HG02943 (cell line): Measurements from ENCODE around the gene TRAF3IP1.
"Not testable (repeated sequence)": the region's sequence is repeated elsewhere in the genome, so short reads cannot be mapped to it uniquely, and the experiment has no call there.

Experiments
- ATAC-seq: cut with Tn5 transposase; IDR thresholded peaks from one replicate; pipeline ENCODE4 v1.9.1; 2021; ENCODE audit warnings: mild to moderate bottlenecking, low read depth, moderate library complexity; ENCODE audit not compliant: unreplicated experiment

The TRAF3IP1 gene

DNA sequence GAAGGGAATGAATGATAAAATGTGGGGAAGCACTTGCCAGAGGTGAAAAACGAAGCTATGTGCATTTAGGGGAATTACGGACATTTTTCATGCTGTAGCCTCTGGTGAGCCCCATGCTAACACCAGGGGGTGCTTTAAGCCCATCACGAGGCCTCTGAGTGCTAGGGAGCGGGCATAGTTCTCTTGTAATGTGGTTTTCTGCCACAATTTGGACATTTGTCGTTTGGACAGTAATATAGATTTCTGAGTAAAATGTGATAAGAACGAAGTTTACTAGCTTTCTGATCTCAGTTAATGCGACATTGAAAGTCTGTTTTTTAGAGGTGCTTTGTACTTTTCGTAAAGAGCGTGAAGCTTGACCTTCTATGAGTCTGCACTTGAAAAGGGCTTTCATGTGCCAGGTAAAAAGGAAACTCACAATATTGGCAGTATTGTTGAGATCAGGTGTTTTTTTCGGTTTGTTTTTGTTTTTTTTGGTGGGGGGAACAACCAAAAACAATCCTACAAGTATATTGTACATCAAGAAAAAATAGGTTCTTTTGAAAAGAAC is 50.6 kb downstream of the TRAF3IP1 start:
- no peak for ATAC-seq

DNA sequence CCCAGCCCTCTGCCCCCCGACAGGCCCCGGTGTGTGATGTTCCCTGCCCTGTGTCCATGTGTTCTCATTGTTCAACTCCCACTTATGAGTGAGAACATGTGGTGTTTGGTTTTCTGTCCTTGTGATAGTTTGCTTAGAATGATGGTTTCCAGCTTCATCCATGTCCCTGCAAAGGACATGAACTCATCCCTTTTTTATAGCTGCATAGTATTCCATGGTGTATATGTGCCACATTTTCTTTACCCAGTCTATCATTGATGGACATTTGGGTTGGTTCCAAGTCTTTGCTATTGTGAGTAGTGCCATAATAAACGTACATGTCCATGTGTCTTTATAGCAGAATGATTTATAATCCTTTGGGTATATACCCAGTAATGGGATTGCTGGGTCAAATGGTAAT is 52.0 kb downstream of the TRAF3IP1 start:
- not testable (repeated sequence) for ATAC-seq

- ATAC-seq: no peak
Measured at GRCh38 chr2:238376884-238377391, 56.6 kb downstream of the TRAF3IP1 start.

DNA sequence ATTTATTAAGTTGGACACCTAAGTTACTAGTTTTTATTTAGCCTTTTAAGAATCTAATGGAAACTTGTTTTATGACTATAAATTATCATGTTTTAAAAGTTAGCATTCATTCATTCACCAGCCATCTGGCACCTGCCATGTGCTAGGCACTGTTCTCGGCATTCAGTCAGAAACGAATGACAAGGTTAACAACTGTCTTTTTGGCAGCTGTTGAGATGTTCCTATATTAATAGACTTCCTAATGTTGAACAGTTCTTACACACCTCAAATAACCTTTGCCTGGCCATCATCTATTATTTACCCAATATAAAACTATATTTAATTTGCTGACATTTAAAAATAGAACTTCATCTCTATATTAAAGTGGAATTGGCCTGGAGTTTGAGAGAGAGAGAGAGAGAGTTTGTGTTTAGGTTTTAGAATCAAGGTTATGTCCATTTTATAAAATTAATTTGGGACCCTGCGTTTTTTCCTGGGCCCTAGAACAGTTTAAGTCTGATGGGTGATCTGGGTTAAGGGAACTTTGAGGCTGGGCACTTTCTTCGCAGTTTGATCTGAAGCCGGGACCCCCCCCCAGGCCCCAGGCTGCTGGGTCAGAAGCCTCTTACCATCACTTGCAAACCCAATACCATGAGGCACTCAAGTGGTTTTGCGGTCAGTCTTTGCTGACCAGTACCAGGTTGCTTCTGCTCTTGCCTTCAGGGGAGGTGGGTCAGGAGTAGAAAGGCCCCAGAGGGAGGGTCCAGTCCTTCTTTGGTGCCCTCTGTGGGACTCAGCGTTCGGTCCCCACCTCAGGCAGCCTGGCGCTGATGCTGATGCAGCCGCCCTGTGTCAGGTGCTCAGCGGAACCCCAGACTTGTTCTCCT is 58.1 kb downstream of the TRAF3IP1 start:
- ATAC-seq: no peak

- no peak for ATAC-seq
Measured at GRCh38 chr2:238379096-238379810, 58.9 kb downstream of the TRAF3IP1 start.

DNA sequence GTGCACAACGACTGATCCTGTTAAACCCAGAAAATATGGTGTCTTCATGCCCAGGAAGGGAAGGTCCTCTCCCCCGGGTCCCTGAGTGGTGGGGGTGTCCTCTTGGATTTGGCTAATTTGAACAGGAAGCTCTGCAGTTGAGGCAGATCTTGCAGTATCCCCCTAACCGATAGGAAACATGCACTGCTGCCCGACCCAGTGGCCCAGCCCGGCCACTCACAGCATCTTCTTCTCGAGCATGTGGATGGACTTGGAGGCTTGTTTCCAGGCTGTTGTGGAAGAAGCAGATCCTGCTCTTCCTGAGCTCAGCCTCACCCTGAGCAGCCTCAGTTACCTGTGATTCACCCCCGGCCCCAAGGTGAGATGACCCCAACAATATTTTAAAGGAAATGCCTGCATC is 60.0 kb downstream of the TRAF3IP1 start:
- no peak for ATAC-seq

DNA sequence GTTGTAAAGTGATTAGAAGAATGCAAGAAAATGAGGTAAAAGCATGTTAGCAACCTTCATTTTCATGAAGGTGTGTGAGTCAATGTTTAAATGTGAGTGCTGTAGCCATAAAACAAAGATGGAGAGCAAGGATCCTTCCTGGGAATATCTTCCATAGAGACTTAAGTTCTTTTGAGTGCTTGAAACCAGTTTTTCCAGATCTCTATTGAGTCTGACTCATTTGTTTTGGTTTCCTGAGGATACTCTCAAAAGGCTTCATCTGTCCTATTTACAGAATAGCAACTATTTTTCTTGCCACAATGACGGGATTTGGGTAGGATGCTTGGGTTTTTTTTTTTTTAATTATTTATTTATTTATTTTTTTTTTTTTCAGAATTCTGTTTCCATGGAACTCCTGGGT is 60.5 kb downstream of the TRAF3IP1 start:
- no peak for ATAC-seq

DNA sequence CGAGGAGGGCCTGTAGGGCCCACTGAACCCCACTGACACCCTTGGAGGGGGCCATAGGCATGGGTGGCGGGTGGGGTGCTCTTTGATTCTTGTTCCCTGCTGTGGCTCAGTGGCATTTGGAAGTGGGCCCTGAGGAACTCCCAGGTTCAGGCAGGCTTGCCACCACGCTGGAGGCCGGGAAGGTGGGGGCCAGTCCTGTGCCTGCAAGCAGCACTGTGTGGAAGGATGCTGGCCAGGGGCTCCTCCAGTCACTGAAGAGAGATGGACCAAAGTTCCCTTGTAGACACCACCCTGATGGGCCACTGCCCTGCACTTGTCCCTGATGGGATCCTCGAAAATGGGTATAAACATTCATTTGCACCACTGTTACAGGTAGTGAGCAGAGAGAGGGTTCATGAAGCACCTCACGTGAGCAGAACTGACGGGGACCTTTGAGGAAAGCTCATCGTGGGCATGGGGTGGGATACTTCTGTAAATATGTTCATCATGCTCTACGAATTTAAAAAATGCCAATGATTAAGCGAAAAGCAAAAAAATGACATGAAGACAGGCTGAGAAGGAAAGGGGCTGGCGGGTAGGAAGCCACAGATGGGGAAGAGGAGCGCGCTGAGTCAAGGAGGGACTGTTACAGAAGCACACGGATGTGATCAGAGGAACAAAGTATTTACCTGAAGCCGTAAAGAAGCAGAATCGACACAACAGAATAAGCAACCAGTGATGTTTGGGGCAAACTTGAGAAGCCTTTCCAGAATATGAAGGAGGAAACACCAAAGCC is 61.2 kb downstream of the TRAF3IP1 start:
- no peak for ATAC-seq

DNA sequence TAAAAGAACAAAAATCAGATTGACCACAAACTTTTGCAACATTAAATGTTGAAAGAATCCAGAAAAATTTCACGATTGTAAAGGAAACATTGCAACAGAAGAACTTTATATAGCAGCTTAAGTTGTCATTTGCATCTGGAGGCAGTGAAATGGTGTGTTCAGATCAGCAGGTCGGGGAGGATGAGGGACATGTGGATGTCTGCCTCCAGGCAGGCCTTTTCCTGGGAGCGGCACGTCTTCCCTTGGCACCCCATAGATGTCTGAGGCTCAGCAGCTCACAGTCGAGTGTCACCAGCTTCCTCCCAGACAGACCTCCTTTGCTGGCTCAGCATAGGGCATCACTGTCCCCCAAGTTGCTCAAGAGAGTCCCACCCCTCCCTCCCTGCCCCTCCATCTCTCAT is 62.1 kb downstream of the TRAF3IP1 start:
- no peak for ATAC-seq

GRCh38 chr2:238383135-238383534 is 62.8 kb downstream of the TRAF3IP1 start:
- no peak for ATAC-seq

- no peak for ATAC-seq
Measured at GRCh38 chr2:238383743-238384380, 63.5 kb downstream of the TRAF3IP1 start.

DNA sequence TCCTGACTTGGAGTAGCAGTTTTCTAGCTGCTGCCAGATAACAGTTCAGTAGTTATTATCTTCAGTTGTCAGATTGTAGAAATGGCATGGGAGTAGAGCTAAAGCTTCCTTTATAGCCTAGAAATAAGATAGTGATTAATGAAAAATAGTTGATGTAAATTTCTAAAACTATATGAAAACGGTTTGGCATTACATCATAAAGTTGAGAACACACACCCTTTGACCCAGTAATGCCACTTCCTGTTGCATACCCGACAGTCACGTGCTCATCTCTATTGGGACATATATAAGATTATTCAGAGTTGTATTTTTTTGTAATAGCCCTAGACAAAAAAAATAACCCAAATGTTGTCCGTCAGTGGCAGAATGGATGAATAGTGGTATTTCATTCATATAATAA is 67.0 kb downstream of the TRAF3IP1 start:
- ATAC-seq: no peak

DNA sequence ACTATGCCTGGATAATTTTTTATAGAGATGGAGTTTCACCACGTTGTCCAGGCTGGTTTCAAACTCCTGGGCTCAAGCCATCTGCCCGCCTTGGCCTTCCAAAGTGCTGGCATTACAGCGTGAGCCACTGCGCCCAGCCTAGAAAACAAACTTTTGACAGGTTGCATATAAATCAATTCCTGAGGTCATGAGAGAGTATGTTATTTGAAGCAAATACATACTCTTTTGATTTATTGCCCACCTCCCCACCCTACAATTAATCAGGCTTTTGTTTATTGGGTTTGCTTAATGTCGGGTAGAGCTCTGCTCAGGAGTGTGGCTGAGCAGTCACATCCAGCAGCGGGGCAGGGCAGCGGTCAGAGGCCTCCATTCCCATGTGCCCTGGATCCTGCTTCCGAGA is 68.5 kb downstream of the TRAF3IP1 start:
- ATAC-seq: no peak

GRCh38 chr2:238389988-238390589 is 69.8 kb downstream of the TRAF3IP1 start:
- ATAC-seq: no peak

DNA sequence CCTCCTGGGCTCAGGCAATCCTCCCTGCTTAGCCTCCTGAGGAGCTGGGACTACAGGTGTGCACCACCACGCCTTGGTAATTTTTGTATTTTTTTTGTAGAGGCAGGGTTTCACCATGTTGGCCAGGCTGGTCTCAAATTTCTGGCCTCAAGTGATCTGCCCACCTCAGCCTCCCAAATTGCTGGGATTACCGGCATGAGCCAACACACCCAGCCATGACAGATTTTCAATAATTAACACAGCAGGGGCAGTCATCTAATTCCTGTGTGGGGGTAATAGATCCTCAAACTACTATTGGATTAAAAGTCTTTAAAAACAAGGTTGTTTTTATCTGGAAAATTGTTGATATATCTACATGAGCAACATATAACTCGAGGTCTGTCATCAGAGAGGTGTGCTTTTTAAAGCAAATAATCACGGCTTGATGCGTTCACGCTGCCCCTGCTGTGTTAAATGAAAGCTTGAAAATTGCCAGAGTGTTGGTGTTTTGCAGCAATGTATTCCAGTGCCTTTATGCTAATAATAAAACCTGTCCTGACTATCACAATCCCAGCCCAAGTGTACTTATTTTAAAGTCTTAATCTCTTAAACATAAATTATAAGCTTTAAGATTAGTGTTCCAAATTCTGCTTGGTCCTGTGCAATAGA is 70.8 kb downstream of the TRAF3IP1 start:
- ATAC-seq: no peak

- ATAC-seq: no peak
Measured at GRCh38 chr2:238396663-238397062, 76.3 kb downstream of the TRAF3IP1 start.

DNA sequence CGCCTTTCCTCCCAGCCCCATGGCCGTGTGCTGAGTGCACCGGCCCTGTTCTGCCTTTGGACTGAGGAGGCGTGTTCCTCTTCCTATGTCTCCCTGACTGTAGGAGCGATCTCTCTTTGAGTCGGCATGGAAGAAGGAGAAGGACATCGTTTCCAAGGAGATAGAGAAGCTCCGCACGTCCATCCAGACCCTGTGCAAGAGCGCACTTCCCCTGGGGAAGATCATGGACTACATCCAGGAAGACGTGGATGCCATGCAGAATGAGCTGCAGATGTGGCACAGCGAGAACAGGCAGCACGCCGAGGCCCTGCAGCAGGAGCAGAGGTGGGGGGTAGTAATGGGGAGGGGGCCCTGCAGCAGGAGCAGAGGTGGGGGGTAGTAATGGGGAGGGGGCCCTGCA is 77.0 kb downstream of the TRAF3IP1 start:
- no peak for ATAC-seq

GRCh38 chr2:238398577-238398976 is 78.3 kb downstream of the TRAF3IP1 start:
- ATAC-seq: no peak

DNA sequence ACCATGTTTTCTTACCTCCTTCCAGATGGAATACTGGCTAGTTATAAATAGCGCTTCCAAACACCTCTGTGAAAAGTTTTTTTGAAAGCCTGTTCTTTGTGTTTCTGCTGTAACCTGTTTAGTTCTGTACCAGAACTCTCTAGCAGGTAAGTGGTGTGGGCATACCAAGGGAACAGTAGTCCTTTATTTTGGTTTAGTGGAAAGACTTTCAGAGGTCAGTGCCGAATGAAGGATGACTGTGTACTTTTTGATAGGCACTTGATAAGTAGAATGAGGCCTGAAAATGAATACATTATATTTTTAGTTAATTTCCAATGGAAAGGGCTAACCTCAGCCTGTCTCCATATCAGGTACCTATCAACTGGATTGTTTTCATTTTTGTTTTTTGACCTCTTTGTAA is 78.8 kb downstream of the TRAF3IP1 start:
- no peak for ATAC-seq
